ENCODE measurements around the gene VWA5B1. TPM values are rescaled to one million over a fixed set of nuclear protein-coding genes. Genes with fewer than 3 reads are reported as not detected.

The VWA5B1 gene
- total RNA-seq, 1 donor from 2014 or later, result 0.44 TPM

GRCh38 chr1:20322825-20323612, 32.3 kb downstream of the VWA5B1 start:
- DNase-seq (ENCODE audit: low read depth, low spot score), result no peak
- Mint-ChIP-seq H3K27ac (ENCODE audit: unreplicated experiment) (no peak overlapping the region), H3K9me3 (no peaks in the 10 kb centered on the region), H3K4me1 (peaks cover 26% of the 10 kb centered on the region), H3K4me3 (no peak overlapping the region), H3K36me3 (ENCODE audit: low read depth) (no peaks in the 10 kb centered on the region), H3K27me3 (ENCODE audit: low read depth) (peaks cover 12% of the 10 kb centered on the region)
- TF ChIP-seq CTCF (conservative IDR thresholded peaks at IDR 0.05), result no peak

- Mint-ChIP-seq H3K27ac (ENCODE audit: unreplicated experiment) (no peak overlapping the region), H3K27me3 (ENCODE audit: low read depth) (peaks cover 16% of the 10 kb centered on the region), H3K4me1 (peaks cover 26% of the 10 kb centered on the region), H3K36me3 (ENCODE audit: low read depth) (no peaks in the 10 kb centered on the region), H3K4me3 (no peak overlapping the region), H3K9me3 (no peaks in the 10 kb centered on the region)
- no peak for DNase-seq (ENCODE audit: low read depth, low spot score)
- TF ChIP-seq CTCF (conservative IDR thresholded peaks at IDR 0.05), result no peak
Measured at GRCh38 chr1:20323613-20323920, 32.9 kb downstream of the VWA5B1 start.

- no peak overlapping the region for H3K27ac Mint-ChIP-seq (ENCODE audit: unreplicated experiment)
- H3K4me1 Mint-ChIP-seq, result peaks cover 26% of the 10 kb centered on the region
- H3K36me3 Mint-ChIP-seq (ENCODE audit: low read depth), result no peaks in the 10 kb centered on the region
- H3K27me3 Mint-ChIP-seq (ENCODE audit: low read depth), result peaks cover 20% of the 10 kb centered on the region
- H3K9me3 Mint-ChIP-seq, result no peaks in the 10 kb centered on the region
- no peak for TF ChIP-seq CTCF (conservative IDR thresholded peaks at IDR 0.05)
- DNase-seq (ENCODE audit: low read depth, low spot score), result no peak
- H3K4me3 Mint-ChIP-seq, result no peak overlapping the region
Measured at GRCh38 chr1:20324704-20325406, 34.2 kb downstream of the VWA5B1 start.

GRCh38 chr1:20325407-20325843, 34.8 kb downstream of the VWA5B1 start:
- no peaks in the 10 kb centered on the region for H3K36me3 Mint-ChIP-seq (ENCODE audit: low read depth)
- peaks cover 26% of the 10 kb centered on the region for H3K4me1 Mint-ChIP-seq
- no peak for DNase-seq (ENCODE audit: low read depth, low spot score)
- H3K27ac Mint-ChIP-seq (ENCODE audit: unreplicated experiment), result no peak overlapping the region
- peaks cover 20% of the 10 kb centered on the region for H3K27me3 Mint-ChIP-seq (ENCODE audit: low read depth)
- no peak for TF ChIP-seq CTCF (conservative IDR thresholded peaks at IDR 0.05)
- no peaks in the 10 kb centered on the region for H3K9me3 Mint-ChIP-seq
- no peak overlapping the region for H3K4me3 Mint-ChIP-seq

- H3K4me1 Mint-ChIP-seq, result peaks cover 24% of the 10 kb centered on the region
- H3K27ac Mint-ChIP-seq (ENCODE audit: unreplicated experiment), result no peak overlapping the region
- peaks cover 20% of the 10 kb centered on the region for H3K27me3 Mint-ChIP-seq (ENCODE audit: low read depth)
- DNase-seq (ENCODE audit: low read depth, low spot score), result no peak
- no peaks in the 10 kb centered on the region for H3K9me3 Mint-ChIP-seq
- no peak overlapping the region for H3K4me3 Mint-ChIP-seq
- TF ChIP-seq CTCF (conservative IDR thresholded peaks at IDR 0.05), result no peak
- no peaks in the 10 kb centered on the region for H3K36me3 Mint-ChIP-seq (ENCODE audit: low read depth)
Measured at GRCh38 chr1:20325844-20326420, 35.3 kb downstream of the VWA5B1 start.

Data from neural crest cell (in vitro differentiated cells).